GM12878 (cell line): ENCODE results near the gene NEBL. TPM values are rescaled to one million over a fixed set of nuclear protein-coding genes. Genes with fewer than 3 reads are reported as not detected.

Experiments
- ATAC-seq: fragments of 200-7000 bp; cut with Tn5 transposase; 3 replicates; pipeline ENCODE4 v1.9.1; 2020; ENCODE audit warnings: mild to moderate bottlenecking, moderate library complexity
- BruUV-seq: library from RNA; stranded (reverse); fragments of 400-500 nt; replicated peaks from 2 replicates; lab custom pipeline; 2021; lab: Mats Ljungman, UMichigan
- CTCF ChIA-PET: fragments of 300-600 bp; sonication (Branson Sonifier 250); formaldehyde crosslinking; extraction: SDS; loops from one replicate; lab custom pipeline; 2021; ENCODE audit warnings: inconsistent platforms; lab: Yijun Ruan, JAX
- POLR2A ChIA-PET: fragments of 350-600 bp; formaldehyde crosslinking; extraction: SDS; loops from one replicate; lab custom pipeline; 2021; ENCODE audit warnings: inconsistent platforms; lab: Charles Lee
- RAD21 ChIA-PET: fragments of 300-600 bp; sonication (Branson Sonifier 250); formaldehyde crosslinking; loops from one replicate; lab custom pipeline; 2023; ENCODE audit warnings: antibody characterized with exemption; ENCODE audit not compliant: unreplicated experiment; lab: Charles Lee
- SMC1A ChIA-PET: fragments of 300-600 bp; sonication (Branson Sonifier 250); formaldehyde crosslinking; loops from one replicate; lab custom pipeline; 2023; ENCODE audit not compliant: unreplicated experiment, uncharacterized antibody; lab: Charles Lee
- DNase-seq: peaks from one replicate; pipeline ENCODE4 v3.0.0-alpha.2; 2011; ENCODE audit warnings: low read depth, low spot score
- FAIRE-seq: peaks from 3 replicates; lab custom pipeline; 2011; peaks lifted over from hg19 to GRCh38; lab: Jason Lieb, UNC
- H2AFZ ChIP-seq: 2 replicates; pipeline ENCODE4 v1.6.0; 2011; ENCODE audit warnings: low read depth, low read length, control low read depth; ENCODE audit not compliant: control insufficient read depth
- H3K27ac ChIP-seq: 2 replicates; pipeline ENCODE4 v1.5.1; 2011; ENCODE audit warnings: control low read depth; ENCODE audit not compliant: control insufficient read depth, insufficient read depth
- H3K27me3 ChIP-seq, 2 experiments: replicated peaks in 1 of 2; 2 replicates each; pipeline versions ENCODE4 v1.6.0 to v1.6.1; 2011; ENCODE audit warnings: low read length in 1 of 2; ENCODE audit not compliant: control insufficient read depth in 2 of 2, insufficient read depth in 2 of 2
- H3K36me3 ChIP-seq, 2 experiments: 2 replicates each; pipeline ENCODE4 v1.5.1; 2011; ENCODE audit warnings: low read length in 1 of 2; ENCODE audit not compliant: control insufficient read depth in 2 of 2, insufficient read depth in 2 of 2
- H3K4me1 ChIP-seq: 2 replicates; pipeline ENCODE4 v1.6.1; 2011; ENCODE audit warnings: mild to moderate bottlenecking, low read length, moderate library complexity, mixed read lengths; ENCODE audit not compliant: control insufficient read depth, insufficient read depth
- H3K4me2 ChIP-seq: 2 replicates; pipeline ENCODE4 v1.6.0; 2011; ENCODE audit warnings: control low read depth; ENCODE audit not compliant: control insufficient read depth, insufficient read depth
- H3K4me3 ChIP-seq: fragments of 200-600 bp; sonication (generic); 2 replicates; pipeline ENCODE4 v1.5.1; 2016
- H3K79me2 ChIP-seq: 2 replicates; pipeline ENCODE4 v1.6.0; 2011; ENCODE audit warnings: low read length; ENCODE audit not compliant: control insufficient read depth, insufficient read depth
- H3K9ac ChIP-seq: 2 replicates; pipeline ENCODE4 v1.8.0; 2011; ENCODE audit warnings: low read length, control low read depth, mixed read lengths; ENCODE audit not compliant: control insufficient read depth, insufficient read depth
- H3K9me3 ChIP-seq: replicated peaks from 3 replicates; pipeline ENCODE4 v1.5.1; 2011; ENCODE audit warnings: mild to moderate bottlenecking, low read length; ENCODE audit not compliant: control insufficient read depth, insufficient read depth
- H4K20me1 ChIP-seq: 2 replicates; pipeline ENCODE4 v1.6.0; 2011; ENCODE audit not compliant: control insufficient read depth, insufficient read depth
- BCLAF1 ChIP-seq: fragments of 450-650 bp; IDR thresholded peaks from 2 replicates; pipeline ENCODE4 v1.6.1; 2017; ENCODE audit warnings: antibody characterized with exemption, mild to moderate bottlenecking, moderate library complexity
- CHD2 ChIP-seq: IDR thresholded peaks from 2 replicates; pipeline ENCODE4 v1.6.1; 2011; ENCODE audit warnings: low read depth, low read length, improper control_type of control experiment, borderline replicate concordance
- GABPA ChIP-seq: IDR thresholded peaks from 2 replicates; pipeline ENCODE4 v1.6.1; 2014; ENCODE audit warnings: antibody characterized with exemption, low read depth, mild to moderate bottlenecking, inconsistent platforms
- IKZF2 ChIP-seq, 2 experiments: fragments of 450-650 bp; IDR thresholded peaks; 2 replicates each; pipeline ENCODE4 v1.6.1; 2017; ENCODE audit warnings: mild to moderate bottlenecking in 2 of 2, moderate library complexity in 2 of 2
- IRF4 ChIP-seq: IDR thresholded peaks from 2 replicates; pipeline ENCODE4 v1.6.1; 2011; ENCODE audit warnings: low read depth, low read length
- KAT2A ChIP-seq: conservative IDR thresholded peaks from 2 replicates; pipeline ENCODE4 v1.6.1; 2011; ENCODE audit warnings: low read depth, low read length; ENCODE audit not compliant: control insufficient read depth
- PAX8 ChIP-seq: fragments of 450-650 bp; IDR thresholded peaks from 2 replicates; pipeline ENCODE4 v1.6.1; 2017; ENCODE audit warnings: mild to moderate bottlenecking, moderate library complexity
- RAD21 ChIP-seq: IDR thresholded peaks from 2 replicates; pipeline ENCODE4 v1.6.1; 2011; ENCODE audit warnings: mild to moderate bottlenecking, low read depth, low read length, moderate library complexity; ENCODE audit not compliant: insufficient read depth
- RELA ChIP-seq: fragments of 450-650 bp; IDR thresholded peaks from 2 replicates; pipeline ENCODE4 v1.8.0; 2014; ENCODE audit warnings: borderline replicate concordance; ENCODE audit not compliant: partially characterized antibody
- SREBF1 ChIP-seq: IDR thresholded peaks from 2 replicates; pipeline ENCODE4 v1.6.1; 2012; ENCODE audit warnings: mild to moderate bottlenecking, low read length
- TBL1XR1 ChIP-seq: IDR thresholded peaks from 2 replicates; pipeline ENCODE4 v1.6.1; 2012; ENCODE audit warnings: low read depth, low read length, improper control_type of control experiment
- YY1 ChIP-seq: IDR thresholded peaks from 2 replicates; pipeline ENCODE4 v1.6.1; 2011; ENCODE audit warnings: low read depth, mild to moderate bottlenecking, low read length
- ZNF207 ChIP-seq: fragments of 450-650 bp; IDR thresholded peaks from 2 replicates; pipeline ENCODE4 v1.6.1; 2014; ENCODE audit warnings: antibody characterized with exemption, mild to moderate bottlenecking, borderline replicate concordance
- whole genome bisulfite sequencing: methylation state at CpG from one replicate; pipeline ENCODE4 v1.1.6; 2016; ENCODE audit warnings: low lambda C conversion rate; ENCODE audit not compliant: insufficient replicate concordance, insufficient coverage; ENCODE audit errors: missing lambda C conversion rate; 5-methylcytosine and 5-hydroxymethylcytosine counted together
- in situ Hi-C: fragments of 300-500 bp; cut with MboI; formaldehyde crosslinking; loops from 9 replicates; pipeline ENCODE4 v1.14.3; 2018; ENCODE audit warnings: mixed read lengths
- intact Hi-C: fragments of 100-400 bp; cut with micrococcal nuclease; formaldehyde crosslinking; loops from one replicate; pipeline ENCODE4 v1.14.2; 2022; ENCODE audit not compliant: unreplicated experiment
- polyA plus RNA-seq, 11 experiments: library from polyadenylated mRNA; depleted of rRNA in 4 of 11; unstranded in 6 of 11; stranded (reverse) in 5 of 11; fragments of >200 nt; fragmentation: Nextera tagmentation in 4 of 11; fragmentation: Illumina TruSeq in 1 of 11; extraction: Ambion mirVana in 4 of 11; extraction: Trizol in 1 of 11; gene quantifications; 1 replicate in 1 of 11; 2 replicates in 10 of 11; pipeline versions ENCODE4 v1.2.1 to v1.2.3, GENCODE V29; 2011 to 2016; ENCODE audit warnings: inconsistent platforms in 2 of 11, missing spikeins in 2 of 11, low read depth in 1 of 11
- total RNA-seq, 4 experiments: library from RNA; depleted of rRNA in 3 of 4; stranded (reverse); fragments of >200 nt in 3 of 4; fragmentation: Illumina TruSeq in 1 of 4; extraction: Trizol in 1 of 4; gene quantifications; 2 replicates each; pipeline versions ENCODE4 v1.2.1 to v1.2.3, GENCODE V29; 2013 to 2021

NEBL gene
- total and polyA plus RNA-seq, 10 of the 15 experiments (the other 5 are each of a cell fraction or from before 2014, with no cell fraction given), result 0.04 to 0.56 (median 0.11) TPM; not detected in 6

GRCh38 chr10:20852303-20852702 lies 44.8 kb downstream of the NEBL start:
- no peak for FAIRE-seq
- intact Hi-C loops (loop anchor here (10.0 kb wide), 1 partner anchor 1038 kb away; the partner anchor contains the start of gene PLXDC2), in situ Hi-C loops (loop anchor here (25.0 kb wide), 2 partner anchors 410 to 885 kb away; no protein-coding TSS in a partner anchor)
- no peak overlapping the region for H3K27ac ChIP-seq
- H4K20me1 ChIP-seq, result no peaks in the 10 kb centered on the region
- H3K4me1 ChIP-seq, result no peaks in the 10 kb centered on the region
- no peak overlapping the region for H3K4me3 ChIP-seq
- no peaks in the 10 kb centered on the region for H3K9me3 ChIP-seq
- ChIA-PET POLR2A (no interaction called here), SMC1A (no interaction called here), CTCF (interaction anchor here (1.3 kb wide), 1 partner anchor 226 kb away, joined by 3 read pairs; no protein-coding TSS in a partner anchor), RAD21 (no interaction called here)
- BruUV-seq, result no TSS peak
- no peak for ATAC-seq
- no peaks in the 10 kb centered on the region for H3K79me2 ChIP-seq
- no peak overlapping the region for H3K4me2 ChIP-seq
- H3K9ac ChIP-seq, result no peak overlapping the region
- H2AFZ ChIP-seq, result no peak overlapping the region
- H3K36me3 ChIP-seq, result no peaks in the 10 kb centered on the region
- 67% methylated on average over 10 of the region's 10 CpGs for WGBS
- H3K27me3 ChIP-seq, result no peaks in the 10 kb centered on the region
- no peak for DNase-seq
- TF ChIP-seq YY1 (no peak), IRF4 (no peak), SREBF1 (no peak), BCLAF1 (no peak), RAD21 (no peak), GABPA (no peak), IKZF2 (IDR thresholded peaks at IDR 0.05) (no peak), ZNF207 (no peak), KAT2A (no peak), PAX8 (no peak), CHD2 (no peak), RELA (no peak), TBL1XR1 (no peak)
